Keratinocyte (primary cell): ENCODE results near the gene CDRT4.

ENCODE experiments used
- EZH2 ChIP-seq: IDR thresholded peaks from one replicate; pipeline ENCODE4 v1.6.1; 2012; ENCODE audit warnings: inconsistent platforms, mild to moderate bottlenecking, low read length, moderate library complexity
- TF ChIP-seq, protein P1 (sequence below), 3 experiments: IDR thresholded peaks in 1 of 3; conservative IDR thresholded peaks in 1 of 3; optimal IDR thresholded peaks in 1 of 3; 2 replicates in 2 of 3; 3 replicates in 1 of 3; pipeline versions ENCODE3 to v1.5.1; 2011; ENCODE audit warnings: low read length in 3 of 3, mild to moderate bottlenecking in 3 of 3, moderate library complexity in 2 of 3, control low read depth in 1 of 3, inconsistent platforms in 1 of 3; ENCODE audit not compliant: insufficient read depth in 2 of 3; ENCODE audit errors: extremely low read depth in 1 of 3

DNA sequence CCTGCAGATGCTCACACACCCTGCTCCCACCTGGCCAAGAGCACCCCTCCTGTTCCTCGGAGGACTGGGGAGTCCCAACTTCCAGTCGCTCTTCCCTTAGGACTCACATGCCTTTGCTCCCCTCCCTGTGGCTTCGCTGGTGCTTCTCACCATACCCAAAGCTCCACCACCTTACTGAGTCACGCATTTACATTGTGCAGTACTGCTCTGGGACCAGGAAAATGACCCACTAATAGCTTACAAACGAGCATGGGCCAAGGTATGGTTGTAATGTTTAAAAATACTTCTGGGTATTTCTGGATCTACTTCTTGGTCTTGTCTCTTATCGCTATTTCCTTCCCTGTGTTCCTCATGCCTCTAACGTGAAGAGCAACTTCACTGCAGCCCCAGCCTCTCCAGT, 41.0 kb upstream of the CDRT4 start:
- TF ChIP-seq, protein P1, sequence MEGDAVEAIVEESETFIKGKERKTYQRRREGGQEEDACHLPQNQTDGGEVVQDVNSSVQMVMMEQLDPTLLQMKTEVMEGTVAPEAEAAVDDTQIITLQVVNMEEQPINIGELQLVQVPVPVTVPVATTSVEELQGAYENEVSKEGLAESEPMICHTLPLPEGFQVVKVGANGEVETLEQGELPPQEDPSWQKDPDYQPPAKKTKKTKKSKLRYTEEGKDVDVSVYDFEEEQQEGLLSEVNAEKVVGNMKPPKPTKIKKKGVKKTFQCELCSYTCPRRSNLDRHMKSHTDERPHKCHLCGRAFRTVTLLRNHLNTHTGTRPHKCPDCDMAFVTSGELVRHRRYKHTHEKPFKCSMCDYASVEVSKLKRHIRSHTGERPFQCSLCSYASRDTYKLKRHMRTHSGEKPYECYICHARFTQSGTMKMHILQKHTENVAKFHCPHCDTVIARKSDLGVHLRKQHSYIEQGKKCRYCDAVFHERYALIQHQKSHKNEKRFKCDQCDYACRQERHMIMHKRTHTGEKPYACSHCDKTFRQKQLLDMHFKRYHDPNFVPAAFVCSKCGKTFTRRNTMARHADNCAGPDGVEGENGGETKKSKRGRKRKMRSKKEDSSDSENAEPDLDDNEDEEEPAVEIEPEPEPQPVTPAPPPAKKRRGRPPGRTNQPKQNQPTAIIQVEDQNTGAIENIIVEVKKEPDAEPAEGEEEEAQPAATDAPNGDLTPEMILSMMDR (optimal IDR thresholded peaks at IDR 0.05 in 1 of 3, IDR thresholded peaks at IDR 0.05 in 1 of 3, conservative IDR thresholded peaks at IDR 0.05 in 1 of 3; ENCODE audit: extremely low read depth in 1 of 3, insufficient read depth in 2 of 3, low read length in 3 of 3): no peak
- no peak for TF ChIP-seq EZH2
